HG02852 (cell line): Measurements from ENCODE around the gene MEGF11.

Source experiments
- ATAC-seq: cut with Tn5 transposase; IDR thresholded peaks from one replicate; pipeline ENCODE4 v1.9.1; 2021; ENCODE audit warnings: mild to moderate bottlenecking, moderate library complexity; ENCODE audit not compliant: unreplicated experiment

The MEGF11 gene

GRCh38 chr15:66172324-66172980 is 81.1 kb downstream of the MEGF11 start:
- no peak for ATAC-seq

GRCh38 chr15:66171841-66172240 is 81.7 kb downstream of the MEGF11 start:
- no peak for ATAC-seq

- no peak for ATAC-seq
These were observed 82.8 kb downstream of the MEGF11 start for GRCh38 chr15:66170716-66171115.

GRCh38 chr15:66170042-66170441 is 83.5 kb downstream of the MEGF11 start:
- ATAC-seq: no peak

GRCh38 chr15:66169625-66170024 is 83.9 kb downstream of the MEGF11 start:
- ATAC-seq: no peak

GRCh38 chr15:66169023-66169422 is 84.5 kb downstream of the MEGF11 start:
- ATAC-seq: no peak

GRCh38 chr15:66167854-66168253 is 85.7 kb downstream of the MEGF11 start:
- no peak for ATAC-seq

- no peak for ATAC-seq
These were observed 87.7 kb downstream of the MEGF11 start for GRCh38 chr15:66165856-66166255.

- ATAC-seq: no peak
These were observed 88.8 kb downstream of the MEGF11 start for GRCh38 chr15:66164788-66165187.

- no peak for ATAC-seq
These were observed 90.0 kb downstream of the MEGF11 start for GRCh38 chr15:66163553-66163952.

- ATAC-seq: no peak
These were observed 91.3 kb downstream of the MEGF11 start for GRCh38 chr15:66162286-66162685.

- no peak for ATAC-seq
These were observed 91.9 kb downstream of the MEGF11 start for GRCh38 chr15:66161575-66162118.

- no peak for ATAC-seq
These were observed 92.4 kb downstream of the MEGF11 start for GRCh38 chr15:66161108-66161507.

- no peak for ATAC-seq
These were observed 96.0 kb downstream of the MEGF11 start for GRCh38 chr15:66157507-66157906.

GRCh38 chr15:66156310-66156975 is 97.1 kb downstream of the MEGF11 start:
- ATAC-seq: no peak

- no peak for ATAC-seq
These were observed 98.5 kb downstream of the MEGF11 start for GRCh38 chr15:66155065-66155464.

GRCh38 chr15:66154581-66154980 is 99.0 kb downstream of the MEGF11 start:
- no peak for ATAC-seq

GRCh38 chr15:66153549-66154415 is 99.8 kb downstream of the MEGF11 start:
- peak; percentile 87 for ATAC-seq

- ATAC-seq: no peak
These were observed 100.9 kb downstream of the MEGF11 start for GRCh38 chr15:66152650-66153049.

- no peak for ATAC-seq
These were observed 101.7 kb downstream of the MEGF11 start for GRCh38 chr15:66151809-66152208.

- no peak for ATAC-seq
These were observed 103.7 kb downstream of the MEGF11 start for GRCh38 chr15:66149871-66150270.
